KMS-11 (cell line): ENCODE measurements around the gene MINDY1.

Experiments used
- H2AFZ ChIP-seq: fragments of 200-600 bp; sonication (generic); 2 replicates; pipeline ENCODE4 v1.6.1; 2016; ENCODE audit warnings: antibody characterized with exemption, mixed run types, low read depth
- H3K27ac ChIP-seq: fragments of 200-600 bp; sonication (generic); 2 replicates; pipeline ENCODE4 v1.6.1; 2016; ENCODE audit warnings: mild to moderate bottlenecking, mixed run types
- H3K27me3 ChIP-seq: fragments of 200-600 bp; sonication (generic); 2 replicates; pipeline ENCODE4 v1.6.1; 2017; ENCODE audit warnings: mild to moderate bottlenecking, low read depth, mixed run types, moderate library complexity; ENCODE audit not compliant: insufficient read depth
- H3K36me3 ChIP-seq: fragments of 200-600 bp; sonication (generic); 2 replicates; pipeline ENCODE4 v1.6.1; 2017; ENCODE audit warnings: mild to moderate bottlenecking, mixed run types; ENCODE audit not compliant: insufficient read depth
- H3K4me1 ChIP-seq: fragments of 200-600 bp; sonication (generic); 2 replicates; pipeline ENCODE4 v1.6.1; 2016; ENCODE audit warnings: mild to moderate bottlenecking, low read depth, mixed run types; ENCODE audit not compliant: poor library complexity, severe bottlenecking
- H3K4me2 ChIP-seq: fragments of 200-600 bp; sonication (generic); 2 replicates; pipeline ENCODE4 v1.7.0; 2016; ENCODE audit warnings: mild to moderate bottlenecking, mixed run types
- H3K4me3 ChIP-seq: fragments of 200-600 bp; sonication (generic); IDR thresholded peaks from 2 replicates; pipeline ENCODE4 v1.6.1; 2017; ENCODE audit warnings: low read depth, low read length, mixed read lengths; ENCODE audit not compliant: insufficient read depth
- H3K79me2 ChIP-seq: fragments of 200-600 bp; sonication (generic); 2 replicates; pipeline ENCODE4 v1.6.1; 2016; ENCODE audit warnings: low read depth, mixed run types; ENCODE audit not compliant: insufficient read depth
- H3K9ac ChIP-seq: fragments of 200-600 bp; sonication (generic); 2 replicates; pipeline ENCODE4 v1.6.1; 2016; ENCODE audit warnings: mild to moderate bottlenecking, mixed run types
- H4K20me1 ChIP-seq: fragments of 200-600 bp; sonication (generic); 2 replicates; pipeline ENCODE4 v1.6.1; 2016; ENCODE audit warnings: mild to moderate bottlenecking, mixed run types; ENCODE audit not compliant: insufficient read depth
- CTCF ChIP-seq: fragments of 200-600 bp; sonication (generic); conservative IDR thresholded peaks from 2 replicates; pipeline ENCODE4 v1.6.1; 2017; ENCODE audit warnings: low read depth, mild to moderate bottlenecking, antibody characterized with exemption, low read length, moderate library complexity, mixed read lengths

Gene MINDY1

GRCh38 chr1:150954708-150955107, 52.0 kb downstream of the MINDY1 start:
- TF ChIP-seq CTCF = no peak
- no peaks in the 10 kb centered on the region for H3K79me2 ChIP-seq
- no peak overlapping the region for H3K4me3 ChIP-seq
- peaks cover 14% of the 10 kb centered on the region; the same call in 1 of the 2 replicates for H3K36me3 ChIP-seq
- no peak overlapping the region for H3K4me2 ChIP-seq
- H2AFZ ChIP-seq = no peak overlapping the region
- no peaks in the 10 kb centered on the region for H4K20me1 ChIP-seq
- no peak overlapping the region for H3K9ac ChIP-seq
- H3K4me1 ChIP-seq = no peaks in the 10 kb centered on the region
- H3K27ac ChIP-seq = no peak overlapping the region
- no peaks in the 10 kb centered on the region for H3K27me3 ChIP-seq
